Right atrium auricular region (tissue), 2 donors: ENCODE measurements around the gene MCC. TPM values are rescaled to one million over a fixed set of nuclear protein-coding genes. Genes with fewer than 3 reads are reported as not detected.

ENCODE experiments used
- DNase-seq: peaks from one replicate; pipeline ENCODE4 v3.0.0-alpha.2; 2019; ENCODE audit warnings: low spot score
- H3K27ac ChIP-seq, 2 donors: fragments of 200-600 bp; sonication (generic); 1 replicate in 1 of 2; 2 replicates in 1 of 2; pipeline ENCODE4 v1.5.1; 2016 to 2019
- H3K27me3 ChIP-seq, 2 donors: fragments of 200-600 bp; sonication (generic); one replicate each; pipeline versions ENCODE4 v1.5.1 to v1.6.0; 2017 to 2019
- H3K36me3 ChIP-seq: fragments of 200-600 bp; sonication (generic); one replicate; pipeline ENCODE4 v1.5.1; 2016
- H3K4me1 ChIP-seq, 2 donors: fragments of 200-600 bp; sonication (generic); one replicate each; pipeline versions ENCODE4 v1.5.1 to v1.6.0; 2017 to 2019
- H3K4me3 ChIP-seq, 2 donors: fragments of 200-600 bp; sonication (generic); 1 replicate in 1 of 2; 2 replicates in 1 of 2; pipeline ENCODE4 v1.5.1; 2017 to 2019; ENCODE audit warnings: mild to moderate bottlenecking in 1 of 2, moderate library complexity in 1 of 2
- H3K9me3 ChIP-seq, 2 donors: fragments of 200-600 bp; sonication (generic); one replicate each; pipeline ENCODE4 v1.5.1; 2019
- total RNA-seq, 2 donors: library from RNA; depleted of rRNA; stranded (reverse); fragments of >200 nt; gene quantifications; one replicate each; pipeline ENCODE4 v1.1.0, GENCODE V29; 2016
- TF ChIP-seq, protein P1 (sequence below), 2 donors: fragments of 200-600 bp; sonication (generic); IDR thresholded peaks; one replicate each; pipeline ENCODE4 v1.5.1; 2019; ENCODE audit warnings: antibody characterized with exemption in 2 of 2

MCC gene
- total RNA-seq, 2 donors from 2014 or later = 28.8 to 31.7 TPM

DNA sequence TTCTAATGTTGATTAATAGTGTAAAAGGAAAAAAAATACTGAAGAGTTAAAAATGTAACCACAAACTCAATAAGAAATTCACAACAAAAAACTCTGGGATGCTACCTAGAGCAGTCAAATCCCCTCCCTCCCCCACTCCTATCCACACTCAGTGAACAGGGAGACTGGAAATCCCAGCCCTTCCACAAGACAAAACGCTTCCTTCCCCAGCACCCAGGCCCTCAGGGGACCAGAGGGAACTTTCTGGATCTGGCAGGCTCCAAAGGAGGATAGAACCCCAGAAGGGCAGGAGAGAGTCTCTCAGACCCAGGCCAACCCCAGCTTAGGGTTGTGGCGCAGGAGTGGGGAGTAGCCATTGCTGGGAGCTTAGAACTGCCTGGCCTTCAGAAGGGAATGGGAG is 456.7 kb downstream of the MCC start:
- Histone ChIP-seq H3K9me3 (no peaks in the 10 kb centered on the region), H3K36me3 (peaks cover 20% of the 10 kb centered on the region), H3K27me3 (no peaks in the 10 kb centered on the region), H3K4me3 (no peak overlapping the region), H3K4me1 (peaks cover 0 to 24% of the 10 kb centered on the region in 2 donors), H3K27ac (no peak overlapping the region)
- TF ChIP-seq, protein P1, sequence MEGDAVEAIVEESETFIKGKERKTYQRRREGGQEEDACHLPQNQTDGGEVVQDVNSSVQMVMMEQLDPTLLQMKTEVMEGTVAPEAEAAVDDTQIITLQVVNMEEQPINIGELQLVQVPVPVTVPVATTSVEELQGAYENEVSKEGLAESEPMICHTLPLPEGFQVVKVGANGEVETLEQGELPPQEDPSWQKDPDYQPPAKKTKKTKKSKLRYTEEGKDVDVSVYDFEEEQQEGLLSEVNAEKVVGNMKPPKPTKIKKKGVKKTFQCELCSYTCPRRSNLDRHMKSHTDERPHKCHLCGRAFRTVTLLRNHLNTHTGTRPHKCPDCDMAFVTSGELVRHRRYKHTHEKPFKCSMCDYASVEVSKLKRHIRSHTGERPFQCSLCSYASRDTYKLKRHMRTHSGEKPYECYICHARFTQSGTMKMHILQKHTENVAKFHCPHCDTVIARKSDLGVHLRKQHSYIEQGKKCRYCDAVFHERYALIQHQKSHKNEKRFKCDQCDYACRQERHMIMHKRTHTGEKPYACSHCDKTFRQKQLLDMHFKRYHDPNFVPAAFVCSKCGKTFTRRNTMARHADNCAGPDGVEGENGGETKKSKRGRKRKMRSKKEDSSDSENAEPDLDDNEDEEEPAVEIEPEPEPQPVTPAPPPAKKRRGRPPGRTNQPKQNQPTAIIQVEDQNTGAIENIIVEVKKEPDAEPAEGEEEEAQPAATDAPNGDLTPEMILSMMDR (IDR thresholded peaks at IDR 0.05) = no peak
- no peak for DNase-seq

- H3K4me3 ChIP-seq = no peak overlapping the region
- H3K4me1 ChIP-seq = peaks cover 0 to 24% of the 10 kb centered on the region in 2 donors
- TF ChIP-seq, protein P1 (IDR thresholded peaks at IDR 0.05) = no peak
- no peaks in the 10 kb centered on the region for H3K27me3 ChIP-seq
- no peak for DNase-seq
- H3K36me3 ChIP-seq = peaks cover 25% of the 10 kb centered on the region
- H3K27ac ChIP-seq = no peak overlapping the region
- H3K9me3 ChIP-seq = no peaks in the 10 kb centered on the region
These were observed 457.1 kb downstream of the MCC start for GRCh38 chr5:113031104-113031503.

GRCh38 chr5:113029614-113030013 is 458.6 kb downstream of the MCC start:
- no peak for DNase-seq
- TF ChIP-seq, protein P1 (IDR thresholded peaks at IDR 0.05) = no peak
- no peak overlapping the region for H3K4me3 ChIP-seq
- peaks cover 27% of the 10 kb centered on the region for H3K36me3 ChIP-seq
- peaks cover 0 to 24% of the 10 kb centered on the region in 2 donors for H3K4me1 ChIP-seq
- no peak overlapping the region for H3K27ac ChIP-seq
- no peaks in the 10 kb centered on the region for H3K27me3 ChIP-seq
- H3K9me3 ChIP-seq = no peaks in the 10 kb centered on the region

- H3K4me3 ChIP-seq = no peak overlapping the region
- TF ChIP-seq, protein P1 (IDR thresholded peaks at IDR 0.05) = no peak
- peaks cover 0 to 7% of the 10 kb centered on the region in 2 donors for H3K4me1 ChIP-seq
- H3K27me3 ChIP-seq = no peaks in the 10 kb centered on the region
- H3K36me3 ChIP-seq = peaks cover 27% of the 10 kb centered on the region
- no peak overlapping the region for H3K27ac ChIP-seq
- no peaks in the 10 kb centered on the region for H3K9me3 ChIP-seq
- DNase-seq = no peak
These were observed 460.8 kb downstream of the MCC start for GRCh38 chr5:113027431-113027830.

GRCh38 chr5:113027015-113027414 is 461.2 kb downstream of the MCC start:
- no peak overlapping the region for H3K4me3 ChIP-seq
- peaks cover 27% of the 10 kb centered on the region for H3K36me3 ChIP-seq
- no peaks in the 10 kb centered on the region for H3K27me3 ChIP-seq
- TF ChIP-seq, protein P1 (IDR thresholded peaks at IDR 0.05) = no peak
- H3K9me3 ChIP-seq = no peaks in the 10 kb centered on the region
- H3K4me1 ChIP-seq = peaks cover 0 to 5% of the 10 kb centered on the region in 2 donors
- no peak overlapping the region for H3K27ac ChIP-seq
- DNase-seq = no peak

DNA sequence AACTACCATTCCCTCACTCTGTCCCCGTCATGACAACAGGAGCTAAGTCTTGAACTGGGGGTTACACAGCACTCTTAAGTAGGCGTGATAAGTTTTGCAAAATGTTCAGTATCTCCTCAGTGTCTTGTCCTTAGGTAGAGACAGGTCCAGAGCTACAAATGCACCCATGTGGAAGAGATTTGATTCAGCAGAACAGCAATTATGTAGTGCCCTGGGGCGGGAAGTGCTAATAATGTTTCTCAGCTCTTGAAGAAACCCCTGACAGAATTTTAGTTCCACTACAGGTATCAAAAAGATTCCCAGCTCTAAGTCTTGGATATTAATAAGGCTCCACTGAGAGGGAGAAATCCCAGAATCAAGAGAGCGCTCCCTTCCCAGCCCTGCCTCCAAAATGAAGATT is 462.0 kb downstream of the MCC start:
- H3K27me3 ChIP-seq = no peaks in the 10 kb centered on the region
- TF ChIP-seq, protein P1 (IDR thresholded peaks at IDR 0.05) = no peak
- H3K9me3 ChIP-seq = no peaks in the 10 kb centered on the region
- H3K27ac ChIP-seq = no peak overlapping the region
- no peaks in the 10 kb centered on the region for H3K4me1 ChIP-seq
- no peak for DNase-seq
- no peak overlapping the region for H3K4me3 ChIP-seq
- peaks cover 27% of the 10 kb centered on the region for H3K36me3 ChIP-seq
